Inflammatory macrophage treated with lipopolysaccharide for 4 hours (primary cell): ENCODE data around the gene KRT83.

ENCODE experiments used
- DNase-seq: peaks from one replicate; pipeline ENCODE4 v3.0.0-alpha.2; 2020

Gene KRT83

GRCh38 chr12:52331039-52331438 lies 9.8 kb upstream of the KRT83 start:
- DNase-seq, result no peak

GRCh38 chr12:52327830-52328500 lies 6.8 kb upstream of the KRT83 start:
- no peak for DNase-seq

GRCh38 chr12:52327052-52327829 lies 6.0 kb upstream of the KRT83 start:
- peak; percentile 85 for DNase-seq

- no peak for DNase-seq
Observed at GRCh38 chr12:52324153-52324444, 2.9 kb upstream of the KRT83 start.

- DNase-seq, result no peak
Observed at GRCh38 chr12:52323416-52324152, 2.4 kb upstream of the KRT83 start.

- no peak for DNase-seq
Observed at GRCh38 chr12:52323001-52323400, 1.8 kb upstream of the KRT83 start.

- DNase-seq, result no peak
Observed at GRCh38 chr12:52322069-52322468, 871 bp upstream of the KRT83 start.

- DNase-seq, result no peak
Observed at GRCh38 chr12:52321418-52321817, 220 bp upstream of the KRT83 start.

GRCh38 chr12:52319097-52319496 lies 2.1 kb downstream of the KRT83 start:
- DNase-seq, result no peak

- no peak for DNase-seq
Observed at GRCh38 chr12:52318241-52318990, 2.8 kb downstream of the KRT83 start.

- DNase-seq, result no peak
Observed at GRCh38 chr12:52317468-52318052, 3.6 kb downstream of the KRT83 start.

GRCh38 chr12:52316701-52317100 lies 4.5 kb downstream of the KRT83 start:
- no peak for DNase-seq

GRCh38 chr12:52316290-52316689 lies 4.9 kb downstream of the KRT83 start:
- no peak for DNase-seq

GRCh38 chr12:52315721-52316120 lies 5.5 kb downstream of the KRT83 start:
- DNase-seq, result peak; percentile 26

- no peak for DNase-seq
Observed at GRCh38 chr12:52314511-52314910, 6.7 kb downstream of the KRT83 start.

GRCh38 chr12:52313926-52314325 lies 7.3 kb downstream of the KRT83 start:
- DNase-seq, result no peak

- DNase-seq, result no peak
Observed at GRCh38 chr12:52313461-52313860, 7.7 kb downstream of the KRT83 start.

GRCh38 chr12:52312086-52312485 lies 9.1 kb downstream of the KRT83 start:
- no peak for DNase-seq

GRCh38 chr12:52311285-52311648 lies 9.9 kb downstream of the KRT83 start:
- no peak for DNase-seq

- no peak for DNase-seq
Observed at GRCh38 chr12:52310622-52311284, 10.4 kb downstream of the KRT83 start.

GRCh38 chr12:52308806-52309425 lies 12.3 kb downstream of the KRT83 start:
- no peak for DNase-seq
